ENCODE measurements around the gene TMCO4. TPM values are rescaled to one million over a fixed set of nuclear protein-coding genes. Genes with fewer than 3 reads are reported as not detected.
"Not testable (repeated sequence)": the region's sequence is repeated elsewhere in the genome, so short reads cannot be mapped to it uniquely, and the experiment has no call there.

TMCO4 gene
- 4.0 and 12.6 TPM in 2 replicates for total RNA-seq (2014; rRNA removed; shearing (Covaris generic))

GRCh38 chr1:19799230-19800075 is at the start of gene TMCO4:
Gene TMCO4 (minus strand): TSS chr1:19799916. CDS start chr1:19780758, 19,158 bp downstream.
- no peak for DNase-seq (ENCODE audit: low spot score)

- not testable (repeated sequence) for DNase-seq (ENCODE audit: low spot score)
Observed at GRCh38 chr1:19849307-19849706, 49.6 kb upstream of the TMCO4 start.

DNA sequence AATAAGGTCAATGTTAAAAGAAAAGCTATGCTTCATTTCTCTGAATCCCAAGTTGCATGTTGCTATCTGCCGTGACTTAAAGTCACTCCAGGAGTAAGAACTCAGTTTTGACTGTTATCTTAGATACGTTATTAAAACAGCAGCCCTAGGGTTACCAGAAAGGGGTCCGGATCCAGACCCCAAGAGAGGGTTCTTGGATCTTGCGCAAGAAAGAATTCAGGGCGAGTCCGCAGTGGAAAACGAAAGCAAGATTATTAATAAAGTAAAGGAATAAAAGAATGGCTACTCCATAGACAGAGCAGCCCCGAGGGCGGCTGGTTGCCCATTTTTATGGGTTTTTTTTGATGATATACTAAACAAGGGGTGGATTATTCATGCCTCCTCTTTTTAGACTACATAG is 47.6 kb upstream of the TMCO4 start:
- DNase-seq (ENCODE audit: low spot score), result not testable (repeated sequence)

DNA sequence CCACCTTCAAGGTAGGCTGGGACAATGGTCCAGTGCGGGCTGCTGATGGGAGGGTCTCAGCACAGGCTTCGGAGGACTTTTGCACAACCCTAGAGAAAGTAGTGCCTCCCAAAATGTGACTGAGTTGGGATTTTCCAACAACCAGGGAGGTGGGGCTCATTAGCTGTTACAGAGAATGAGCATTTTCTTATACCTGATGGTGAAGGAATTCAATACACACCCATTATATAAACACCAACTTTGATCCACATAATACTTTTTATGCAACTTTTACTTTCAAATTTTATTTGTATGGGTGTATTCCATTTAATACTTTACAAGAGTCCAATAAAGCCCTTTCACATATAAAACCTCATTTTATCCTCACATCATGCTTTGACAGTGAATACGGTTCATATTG is 46.6 kb upstream of the TMCO4 start:
- no peak for DNase-seq (ENCODE audit: low spot score)

DNA sequence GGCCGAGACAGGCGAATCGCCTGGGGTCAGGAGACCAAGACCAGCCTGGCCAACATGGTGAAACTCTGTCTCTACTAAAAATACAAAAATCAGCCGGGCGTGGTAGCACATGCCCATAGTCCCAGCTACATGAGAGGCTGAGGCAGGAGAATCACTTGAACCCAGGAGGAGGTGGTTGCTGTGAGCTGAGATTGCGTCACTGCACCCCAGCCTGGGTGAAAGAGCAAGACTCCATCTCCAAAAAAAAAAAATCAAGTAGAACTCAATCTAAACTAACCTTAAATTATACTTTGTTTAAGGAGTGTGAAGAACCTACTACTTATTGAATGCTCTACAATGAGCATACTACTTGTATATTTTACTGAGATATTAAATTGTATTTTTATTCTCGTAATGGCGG is 45.8 kb upstream of the TMCO4 start:
- no peak for DNase-seq (ENCODE audit: low spot score)

DNA sequence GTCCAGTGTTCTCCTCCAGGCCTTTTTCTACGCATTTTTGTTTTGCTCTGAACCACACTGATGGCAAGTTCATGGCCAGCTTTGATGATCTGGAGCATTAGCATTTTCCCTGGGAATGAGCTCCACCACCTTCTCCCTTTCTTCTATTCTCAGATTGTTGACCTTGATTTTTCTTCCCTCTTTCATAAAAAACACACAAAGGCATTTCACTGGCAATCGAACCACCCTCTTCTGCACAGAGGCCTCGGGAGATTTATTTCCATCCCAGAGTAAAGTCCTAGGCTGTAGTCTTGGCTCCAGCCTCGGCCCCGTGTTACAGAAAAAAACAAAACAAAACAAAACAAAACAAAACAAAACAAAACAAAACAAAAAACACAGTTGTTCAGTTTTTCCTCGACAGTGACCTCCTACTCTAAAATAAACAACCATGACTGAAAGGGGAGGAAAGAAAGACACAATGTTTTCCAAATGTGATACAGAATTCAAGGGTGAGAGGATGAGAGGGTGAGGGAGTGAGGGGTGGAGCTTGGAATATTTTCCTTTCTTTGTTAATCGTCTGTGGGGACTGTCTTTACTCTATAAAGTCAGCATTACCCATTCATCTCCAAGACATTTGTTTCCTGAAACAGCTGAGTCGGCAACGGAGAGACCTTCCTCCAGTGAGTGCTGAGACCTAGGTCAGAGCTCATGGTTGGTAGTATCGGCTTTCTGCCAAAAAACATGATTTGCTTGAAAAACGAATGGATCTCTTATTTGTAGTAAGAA is 45.2 kb upstream of the TMCO4 start:
- DNase-seq (ENCODE audit: low spot score), result no peak

DNA sequence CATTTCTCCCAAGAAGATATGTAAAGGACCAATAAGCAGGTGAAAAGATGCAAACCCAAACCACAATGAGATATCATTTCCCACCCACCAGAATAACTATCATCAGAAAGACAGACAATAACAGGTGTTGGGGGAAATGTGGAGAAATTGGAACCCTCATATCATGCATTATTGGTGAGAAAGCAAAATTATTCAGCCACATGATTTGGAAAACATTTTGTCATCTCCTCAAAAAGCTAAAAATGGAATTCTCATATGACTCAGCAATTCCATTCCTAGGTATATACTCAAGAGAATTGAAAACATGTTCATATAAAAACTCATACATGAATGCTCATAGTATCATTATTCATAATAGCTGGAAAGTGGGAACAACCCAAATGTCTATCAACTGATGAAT is 40.5 kb upstream of the TMCO4 start:
- DNase-seq (ENCODE audit: low spot score), result no peak

DNA sequence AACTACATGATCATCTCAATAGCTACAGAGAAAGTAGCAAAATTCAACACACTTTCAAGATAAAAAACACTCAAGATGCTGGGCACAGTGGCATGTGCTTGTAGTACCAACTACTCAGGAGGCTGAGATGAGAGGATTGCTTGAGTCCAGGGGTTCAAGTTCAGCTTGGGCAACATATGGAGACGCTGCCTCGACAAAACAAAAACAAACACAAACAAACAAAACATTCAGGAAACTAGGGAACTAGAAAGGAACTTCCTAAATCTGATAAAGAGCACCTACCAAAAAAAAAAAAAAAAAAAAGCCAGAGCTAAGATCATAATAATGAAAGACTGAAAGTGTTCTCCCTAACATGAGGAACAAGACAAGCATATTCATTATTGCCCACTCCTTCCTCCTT is 38.1 kb upstream of the TMCO4 start:
- DNase-seq (ENCODE audit: low spot score), result no peak

DNA sequence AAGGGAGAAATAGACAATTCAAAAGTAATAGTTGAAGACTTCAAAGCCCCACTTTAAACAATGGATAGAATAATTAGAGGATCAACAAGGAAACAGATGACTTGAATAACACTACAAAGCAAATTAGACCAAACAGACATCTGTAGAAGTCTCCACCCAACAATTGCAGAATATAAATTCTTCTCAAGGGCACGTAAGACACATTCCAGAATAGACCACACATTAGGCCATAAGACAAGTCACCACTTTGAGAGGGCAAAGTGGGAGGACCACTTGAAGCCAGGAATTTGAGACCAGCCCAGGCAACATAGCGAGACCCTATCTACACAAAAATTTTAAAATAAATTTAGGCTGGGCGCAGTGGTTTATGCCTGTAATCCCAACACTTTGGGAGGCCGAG is 35.9 kb upstream of the TMCO4 start:
- no peak for DNase-seq (ENCODE audit: low spot score)

DNA sequence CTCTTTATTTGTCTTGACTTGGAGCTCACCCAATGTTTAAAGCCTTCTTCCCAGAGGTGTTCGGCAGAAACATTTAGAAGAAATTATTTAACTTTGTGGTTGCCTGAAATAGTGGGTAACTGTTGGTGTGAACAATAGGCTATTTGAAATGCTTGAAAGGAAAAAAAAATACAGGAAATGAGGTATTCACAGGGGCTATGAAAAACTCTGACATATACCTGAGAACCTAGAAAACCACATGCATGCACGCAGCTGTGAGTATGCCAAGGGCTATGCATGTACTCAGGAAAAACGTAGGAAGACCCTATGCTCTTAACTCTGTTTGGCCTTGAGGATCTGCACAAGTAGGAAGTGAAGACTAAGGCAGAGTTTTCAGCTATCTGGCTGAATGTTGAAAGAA is 31.7 kb upstream of the TMCO4 start:
- no peak for DNase-seq (ENCODE audit: low spot score)

DNA sequence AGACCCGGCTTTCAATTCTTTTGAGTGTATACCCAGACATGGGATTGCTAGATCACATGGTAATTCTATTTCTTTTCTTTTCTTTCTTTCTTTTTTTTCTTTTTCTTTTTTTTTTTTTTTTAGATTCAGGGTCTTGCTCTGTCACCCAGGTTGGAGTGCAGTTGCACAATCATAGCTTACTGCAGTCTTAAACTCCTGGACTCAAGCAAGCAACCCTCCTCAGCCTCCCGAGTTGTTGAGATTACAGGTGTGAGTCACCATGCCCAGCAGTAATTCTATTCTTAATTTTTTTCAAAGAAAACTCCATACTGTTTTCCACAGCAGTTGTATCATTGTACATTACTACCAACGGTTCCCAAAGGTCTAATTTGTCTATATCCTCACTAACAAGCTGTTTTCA is 28.8 kb upstream of the TMCO4 start:
- DNase-seq (ENCODE audit: low spot score), result no peak

GRCh38 chr1:19825298-19825697 is 25.6 kb upstream of the TMCO4 start:
- DNase-seq (ENCODE audit: low spot score), result no peak

DNA sequence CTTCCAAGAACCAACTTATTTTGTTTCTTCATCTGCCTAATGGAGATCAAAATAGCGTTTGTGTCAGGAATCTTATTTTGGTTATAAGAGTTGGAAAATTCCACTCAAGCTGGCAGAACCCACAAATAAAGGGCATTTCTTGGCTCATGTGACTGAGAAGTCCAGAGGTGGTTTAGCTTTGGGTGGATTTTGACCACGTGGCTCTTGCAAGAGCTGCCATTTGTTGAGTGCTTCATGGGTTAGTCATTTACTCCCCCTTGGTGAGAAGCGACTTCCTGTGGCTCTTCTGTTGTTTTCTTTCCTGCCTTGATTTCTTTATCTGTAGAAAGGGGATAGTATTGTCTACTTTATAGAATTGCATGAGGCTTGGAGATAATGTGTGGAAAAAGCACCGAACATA is 24.8 kb upstream of the TMCO4 start:
- DNase-seq (ENCODE audit: low spot score), result peak; percentile 37

- no peak for DNase-seq (ENCODE audit: low spot score)
Observed at GRCh38 chr1:19824036-19824435, 24.3 kb upstream of the TMCO4 start.

- no peak for DNase-seq (ENCODE audit: low spot score)
Observed at GRCh38 chr1:19819701-19820100, 20.0 kb upstream of the TMCO4 start.

DNA sequence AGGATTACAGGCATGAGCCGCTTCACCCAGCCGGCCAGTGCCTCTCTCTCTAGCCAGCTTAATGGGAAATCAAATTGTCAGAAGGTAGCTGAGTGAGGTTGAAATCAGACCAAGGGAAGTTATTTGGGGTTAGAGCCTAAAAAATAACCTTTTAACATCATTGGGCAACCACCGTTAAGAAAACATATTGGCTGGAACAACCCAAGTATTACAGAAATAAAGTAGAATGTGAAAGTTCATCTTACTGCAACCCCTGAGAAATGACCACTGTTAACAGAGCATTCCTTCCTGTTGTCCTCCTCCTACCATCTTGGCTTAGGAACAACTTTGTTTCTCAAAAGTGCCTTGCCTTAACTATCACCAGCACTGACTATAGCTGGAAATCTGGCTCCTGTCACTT is 18.6 kb upstream of the TMCO4 start:
- DNase-seq (ENCODE audit: low spot score), result no peak

DNA sequence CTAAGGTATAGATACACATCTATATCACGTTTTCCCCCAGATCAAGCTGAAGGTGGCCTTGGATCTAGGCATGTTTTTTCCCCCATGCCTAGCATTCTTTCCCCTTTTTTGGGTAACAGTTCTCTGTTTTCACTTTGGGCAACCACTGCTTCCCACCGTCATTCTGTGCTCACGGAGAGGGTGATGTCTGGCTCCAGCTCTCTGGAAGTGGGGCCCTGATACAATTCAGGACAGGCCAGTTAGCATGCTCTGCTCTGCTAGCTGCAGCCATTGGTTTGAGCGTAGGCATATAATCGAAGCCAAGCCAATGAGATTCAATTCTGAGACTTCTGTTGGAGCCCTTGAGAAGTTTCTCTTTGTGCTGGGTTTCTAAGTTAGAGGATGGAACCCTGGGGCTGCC is 17.4 kb upstream of the TMCO4 start:
- DNase-seq (ENCODE audit: low spot score), result no peak

DNA sequence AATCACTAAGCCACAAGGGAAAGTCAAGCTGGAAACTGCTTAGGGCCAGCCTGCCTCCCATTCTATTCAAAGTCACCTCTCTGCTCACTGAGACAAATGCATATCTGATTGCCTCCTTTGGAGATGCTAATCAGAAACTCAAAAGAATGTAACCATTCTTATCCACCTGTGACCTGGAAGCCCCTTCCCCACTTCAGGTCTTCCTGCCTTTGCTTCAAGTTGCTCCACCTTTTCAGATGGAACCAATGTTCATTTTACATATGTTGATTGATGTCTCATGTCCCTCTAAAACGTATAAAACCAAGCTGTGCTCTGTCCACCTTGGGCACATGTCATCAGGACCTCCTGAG is 17.0 kb upstream of the TMCO4 start:
- not testable (repeated sequence) for DNase-seq (ENCODE audit: low spot score)

- no peak for DNase-seq (ENCODE audit: low spot score)
Observed at GRCh38 chr1:19815801-19816736, 16.4 kb upstream of the TMCO4 start.

DNA sequence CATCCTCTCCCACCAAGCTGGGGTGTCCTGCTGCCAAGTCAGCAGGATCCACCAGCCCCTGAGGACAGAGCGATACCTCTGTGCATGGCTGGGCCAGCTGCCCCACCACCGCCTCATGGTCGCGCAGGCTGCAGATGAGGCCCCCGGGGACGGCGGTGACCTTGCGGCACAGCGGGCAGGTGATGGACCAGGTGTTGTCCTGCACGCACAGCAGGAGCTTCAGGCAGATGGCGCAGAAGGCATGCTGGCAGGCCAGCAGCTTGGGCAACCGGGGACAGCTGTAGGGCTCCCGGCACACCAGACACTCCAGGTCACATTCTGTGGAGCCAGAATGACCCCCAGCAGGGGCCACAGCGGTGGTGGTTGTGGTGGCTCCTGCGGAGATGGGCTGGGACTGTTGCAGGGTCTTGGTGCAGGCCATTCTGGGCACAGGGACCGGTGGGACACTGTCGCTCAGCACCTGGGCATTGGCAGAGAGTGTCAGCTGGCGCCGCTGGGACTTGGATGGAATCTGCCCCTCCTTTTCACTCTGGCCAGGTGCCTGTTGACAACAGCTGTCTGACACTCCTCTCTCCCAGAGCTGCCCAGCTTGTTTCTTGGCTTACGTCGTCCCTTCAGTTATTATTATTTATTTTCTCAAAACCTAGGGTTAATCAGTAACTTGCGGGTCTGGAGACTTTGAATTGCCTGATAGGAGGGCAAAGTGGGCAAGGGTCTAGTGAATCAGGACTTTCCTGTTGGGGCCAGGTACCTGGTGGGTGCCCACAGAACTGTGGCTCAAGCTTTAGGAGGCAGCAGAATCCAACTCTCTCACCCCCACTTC is 15.2 kb upstream of the TMCO4 start, which contains the start of gene RNF186:
Gene RNF186, minus strand, starts transcription at position 603 of the 823 bp plus-strand sequence. Its CDS starts 182 bp downstream, at position 421.
- DNase-seq (ENCODE audit: low spot score), result no peak

DNA sequence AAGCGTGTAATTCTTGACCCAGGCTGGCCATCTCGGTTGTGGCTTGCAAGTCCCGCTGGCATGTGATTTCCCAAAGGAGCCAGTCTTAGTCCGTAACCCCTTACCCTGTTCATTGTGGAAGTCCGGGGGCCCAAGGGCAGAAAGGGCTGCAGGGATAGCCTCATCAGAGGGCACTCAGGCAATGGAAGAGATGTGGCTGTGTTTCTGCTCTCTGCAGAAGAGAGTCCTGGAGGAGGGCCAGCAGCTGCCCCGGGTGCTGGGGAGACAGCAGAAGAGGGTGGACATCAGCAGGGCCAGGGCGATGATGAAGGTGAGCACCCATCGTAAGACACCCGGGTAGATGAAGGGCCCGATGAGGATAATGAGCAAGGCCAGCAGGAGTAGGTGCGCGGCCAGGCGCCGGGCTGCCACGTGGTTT is 14.5 kb upstream of the TMCO4 start:
- no peak for DNase-seq (ENCODE audit: low spot score)

Data from A172 (cell line).